Mesenchymal stem cell (in vitro differentiated cells and primary cell): Measurements from ENCODE around the gene LDHB.

ENCODE experiments used
- DNase-seq: peaks from one replicate; pipeline ENCODE4 v3.0.0-alpha.2; 2013
- H2AFZ ChIP-seq: one replicate; pipeline ENCODE4 v1.6.1; 2013; ENCODE audit warnings: low read depth, mild to moderate bottlenecking, control low read depth, inconsistent platforms, low read length, moderate library complexity
- H2AK5ac ChIP-seq: 2 replicates; pipeline ENCODE4 v1.6.1; 2013; ENCODE audit warnings: low read length, moderate library complexity, mild to moderate bottlenecking, inconsistent platforms; ENCODE audit not compliant: severe bottlenecking
- H2BK120ac ChIP-seq: one replicate; pipeline ENCODE4 v1.6.1; 2013; ENCODE audit warnings: low read depth, mild to moderate bottlenecking, inconsistent platforms, low read length, moderate library complexity
- H2BK12ac ChIP-seq, 2 experiments: one replicate each; pipeline ENCODE4 v1.6.1; 2013; ENCODE audit warnings: inconsistent platforms in 2 of 2, low read length in 2 of 2, mild to moderate bottlenecking in 2 of 2, moderate library complexity in 2 of 2, control low read depth in 1 of 2
- H2BK15ac ChIP-seq: one replicate; pipeline ENCODE4 v1.6.1; 2013; ENCODE audit warnings: mild to moderate bottlenecking, low read depth, inconsistent platforms; ENCODE audit not compliant: poor library complexity, severe bottlenecking
- H2BK5ac ChIP-seq: 2 replicates; pipeline ENCODE4 v1.6.1; 2013; ENCODE audit warnings: low read depth, mild to moderate bottlenecking, low read length, control low read depth, inconsistent platforms; ENCODE audit not compliant: poor library complexity, severe bottlenecking
- H3K14ac ChIP-seq, 2 experiments: one replicate each; pipeline ENCODE4 v1.6.1; 2013; ENCODE audit warnings: inconsistent platforms in 2 of 2, low read length in 2 of 2, control low read depth in 1 of 2, mild to moderate bottlenecking in 1 of 2, moderate library complexity in 1 of 2
- H3K18ac ChIP-seq, 2 experiments: one replicate each; pipeline ENCODE4 v1.6.1; 2013; ENCODE audit warnings: inconsistent platforms in 2 of 2, low read length in 2 of 2, control low read depth in 1 of 2, low read depth in 1 of 2, mild to moderate bottlenecking in 1 of 2
- H3K23ac ChIP-seq, 2 experiments: one replicate each; pipeline ENCODE4 v1.6.1; 2013; ENCODE audit warnings: inconsistent platforms in 2 of 2, low read length in 2 of 2, mild to moderate bottlenecking in 2 of 2, moderate library complexity in 2 of 2, control low read depth in 1 of 2
- H3K27ac ChIP-seq: 2 replicates; pipeline ENCODE4 v1.5.1; 2013; ENCODE audit warnings: mild to moderate bottlenecking, moderate library complexity, low read length, control low read depth, inconsistent platforms; ENCODE audit not compliant: poor library complexity, severe bottlenecking
- H3K27me3 ChIP-seq, 2 experiments: 2 replicates each; pipeline versions ENCODE4 v1.6.1 to v1.7.0; 2013; ENCODE audit warnings: low read length in 2 of 2, mild to moderate bottlenecking in 2 of 2, moderate library complexity in 2 of 2, control low read depth in 1 of 2, inconsistent platforms in 1 of 2; ENCODE audit not compliant: control insufficient read depth in 1 of 2, insufficient read depth in 1 of 2
- H3K36me3 ChIP-seq, 2 experiments: 2 replicates each; pipeline versions ENCODE4 v1.6.1 to v1.7.0; 2013; ENCODE audit warnings: low read length in 2 of 2, control low read depth in 1 of 2, inconsistent platforms in 1 of 2, low read depth in 1 of 2, mild to moderate bottlenecking in 1 of 2; ENCODE audit not compliant: insufficient read depth in 2 of 2, control insufficient read depth in 1 of 2
- H3K4ac ChIP-seq, 2 experiments: one replicate each; pipeline ENCODE4 v1.6.1; 2013; ENCODE audit warnings: inconsistent platforms in 2 of 2, low read length in 2 of 2, mild to moderate bottlenecking in 2 of 2, moderate library complexity in 2 of 2, control low read depth in 1 of 2, low read depth in 1 of 2
- H3K4me1 ChIP-seq: 2 replicates; pipeline ENCODE4 v1.6.1; 2013; ENCODE audit warnings: low read depth, low read length, control low read depth; ENCODE audit not compliant: control insufficient read depth, insufficient read depth
- H3K4me2 ChIP-seq: 2 replicates; pipeline ENCODE4 v1.6.1; 2013; ENCODE audit warnings: low read length, mild to moderate bottlenecking, inconsistent platforms; ENCODE audit not compliant: poor library complexity, severe bottlenecking
- H3K4me3 ChIP-seq, 2 experiments: 2 replicates each; pipeline versions ENCODE4 v1.5.1 to v1.7.0; 2013; ENCODE audit warnings: low read length in 2 of 2, mild to moderate bottlenecking in 2 of 2, control low read depth in 1 of 2, low read depth in 1 of 2; ENCODE audit not compliant: insufficient read depth in 1 of 2
- H3K79me1 ChIP-seq: replicated peaks from 2 replicates; pipeline ENCODE4 v1.6.1; 2013; ENCODE audit warnings: mild to moderate bottlenecking, control low read depth, low read length, inconsistent platforms; ENCODE audit not compliant: poor library complexity, severe bottlenecking
- H3K9ac ChIP-seq: 2 replicates; pipeline ENCODE4 v1.7.0; 2013; ENCODE audit warnings: mild to moderate bottlenecking, low read length, moderate library complexity
- H3K9me3 ChIP-seq: 2 replicates; pipeline ENCODE4 v1.7.0; 2013; ENCODE audit warnings: mild to moderate bottlenecking, low read length; ENCODE audit not compliant: control insufficient read depth
- H4K8ac ChIP-seq: one replicate; pipeline ENCODE4 v1.6.1; 2013; ENCODE audit warnings: inconsistent platforms, mild to moderate bottlenecking, low read length, moderate library complexity
- H4K91ac ChIP-seq: one replicate; pipeline ENCODE4 v1.6.1; 2013; ENCODE audit warnings: mild to moderate bottlenecking, low read length, inconsistent platforms
- WGBS: methylation state at CpG from one replicate; pipeline ENCODE4 v1.1.7; 2013; ENCODE audit warnings: mixed read lengths; 5-methylcytosine and 5-hydroxymethylcytosine counted together

The LDHB gene

GRCh38 chr12:21677204-21677603, 19.6 kb upstream of the LDHB start:
- WGBS = 92% methylated on average over 13 of the region's 13 CpGs
- no peak overlapping the region for H2BK12ac ChIP-seq
- no peak overlapping the region for H2AFZ ChIP-seq
- no peak overlapping the region for H2AK5ac ChIP-seq
- no peak overlapping the region for H3K18ac ChIP-seq
- H3K27ac ChIP-seq = no peak overlapping the region
- no peak overlapping the region for H4K8ac ChIP-seq
- no peak overlapping the region for H3K4me3 ChIP-seq
- no peak overlapping the region for H2BK15ac ChIP-seq
- no peaks in the 10 kb centered on the region for H3K79me1 ChIP-seq
- H3K9ac ChIP-seq = no peak overlapping the region
- H3K4me1 ChIP-seq = peaks cover 1% of the 10 kb centered on the region
- no peak overlapping the region for H2BK120ac ChIP-seq
- DNase-seq = no peak
- no peak overlapping the region for H3K4ac ChIP-seq
- no peak overlapping the region for H3K23ac ChIP-seq
- H3K9me3 ChIP-seq = no peaks in the 10 kb centered on the region
- no peaks in the 10 kb centered on the region for H3K36me3 ChIP-seq
- H3K4me2 ChIP-seq = no peak overlapping the region
- H2BK5ac ChIP-seq = no peak overlapping the region
- H4K91ac ChIP-seq = peak overlapping the region; percentile 52
- peaks cover 0 to 4% of the 10 kb centered on the region in 2 experiments for H3K27me3 ChIP-seq
- H3K14ac ChIP-seq = no peak overlapping the region

GRCh38 chr12:21676776-21677175, 19.1 kb upstream of the LDHB start:
- Histone ChIP-seq H3K4ac (no peak overlapping the region), H2BK12ac (no peak overlapping the region), H3K27ac (no peak overlapping the region), H2BK5ac (no peak overlapping the region), H3K36me3 (no peaks in the 10 kb centered on the region), H2BK120ac (no peak overlapping the region), H3K27me3 (peaks cover 0 to 4% of the 10 kb centered on the region in 2 experiments), H3K14ac (no peak overlapping the region), H3K18ac (no peak overlapping the region), H2AFZ (no peak overlapping the region), H2BK15ac (no peak overlapping the region), H4K8ac (no peak overlapping the region), H3K79me1 (no peaks in the 10 kb centered on the region), H3K4me1 (peaks cover 1% of the 10 kb centered on the region), H2AK5ac (no peak overlapping the region), H4K91ac (no peak overlapping the region), H3K9ac (no peak overlapping the region), H3K4me2 (no peak overlapping the region), H3K23ac (no peak overlapping the region), H3K9me3 (no peaks in the 10 kb centered on the region), H3K4me3 (no peak overlapping the region)
- DNase-seq = no peak
- 96% methylated on average over 3 of the region's 3 CpGs for WGBS

GRCh38 chr12:21675641-21676040, 18.0 kb upstream of the LDHB start:
- Histone ChIP-seq H2BK15ac (no peak overlapping the region), H4K91ac (no peak overlapping the region), H3K36me3 (no peaks in the 10 kb centered on the region), H3K18ac (no peak overlapping the region), H2AFZ (no peak overlapping the region), H2BK5ac (no peak overlapping the region), H3K4me2 (no peak overlapping the region), H3K4me3 (no peak overlapping the region), H2BK12ac (no peak overlapping the region), H3K4me1 (peaks cover 1% of the 10 kb centered on the region), H3K9ac (no peak overlapping the region), H2BK120ac (no peak overlapping the region), H3K9me3 (no peaks in the 10 kb centered on the region), H3K27ac (no peak overlapping the region), H3K14ac (no peak overlapping the region), H3K27me3 (peaks cover 0 to 4% of the 10 kb centered on the region in 2 experiments), H2AK5ac (no peak overlapping the region), H3K4ac (no peak overlapping the region), H4K8ac (no peak overlapping the region), H3K79me1 (no peaks in the 10 kb centered on the region), H3K23ac (no peak overlapping the region)
- WGBS = 69% methylated on average over 2 of the region's 3 CpGs
- DNase-seq = no peak

- Histone ChIP-seq H2AK5ac (no peak overlapping the region), H4K91ac (no peak overlapping the region)
- WGBS = 93% methylated on average over 5 of the region's 5 CpGs
Measured at GRCh38 chr12:21675096-21675495, 17.5 kb upstream of the LDHB start.

More at GRCh38 chr12:21675096-21675495, 17.5 kb upstream of the LDHB start:
- Histone ChIP-seq H3K4me3 (no peak overlapping the region), H3K18ac (no peak overlapping the region), H4K8ac (no peak overlapping the region), H2BK12ac (no peak overlapping the region), H3K9ac (no peak overlapping the region), H3K4me1 (peaks cover 1% of the 10 kb centered on the region), H3K27ac (no peak overlapping the region), H3K9me3 (no peaks in the 10 kb centered on the region), H3K27me3 (peaks cover 0 to 4% of the 10 kb centered on the region in 2 experiments), H2AFZ (no peak overlapping the region), H3K36me3 (no peaks in the 10 kb centered on the region), H3K79me1 (no peaks in the 10 kb centered on the region), H3K14ac (no peak overlapping the region), H2BK15ac (no peak overlapping the region), H3K4ac (no peak overlapping the region), H2BK5ac (no peak overlapping the region), H3K23ac (no peak overlapping the region), H3K4me2 (no peak overlapping the region), H2BK120ac (no peak overlapping the region)
- DNase-seq = no peak
